ENCODE data around the gene ATP2B3. TPM values are rescaled to one million over a fixed set of nuclear protein-coding genes. Genes with fewer than 3 reads are reported as not detected.

Gene ATP2B3
- total RNA-seq, 4 donors from 2014 or later = 0.09 to 3.5 TPM; not detected in 2

DNA sequence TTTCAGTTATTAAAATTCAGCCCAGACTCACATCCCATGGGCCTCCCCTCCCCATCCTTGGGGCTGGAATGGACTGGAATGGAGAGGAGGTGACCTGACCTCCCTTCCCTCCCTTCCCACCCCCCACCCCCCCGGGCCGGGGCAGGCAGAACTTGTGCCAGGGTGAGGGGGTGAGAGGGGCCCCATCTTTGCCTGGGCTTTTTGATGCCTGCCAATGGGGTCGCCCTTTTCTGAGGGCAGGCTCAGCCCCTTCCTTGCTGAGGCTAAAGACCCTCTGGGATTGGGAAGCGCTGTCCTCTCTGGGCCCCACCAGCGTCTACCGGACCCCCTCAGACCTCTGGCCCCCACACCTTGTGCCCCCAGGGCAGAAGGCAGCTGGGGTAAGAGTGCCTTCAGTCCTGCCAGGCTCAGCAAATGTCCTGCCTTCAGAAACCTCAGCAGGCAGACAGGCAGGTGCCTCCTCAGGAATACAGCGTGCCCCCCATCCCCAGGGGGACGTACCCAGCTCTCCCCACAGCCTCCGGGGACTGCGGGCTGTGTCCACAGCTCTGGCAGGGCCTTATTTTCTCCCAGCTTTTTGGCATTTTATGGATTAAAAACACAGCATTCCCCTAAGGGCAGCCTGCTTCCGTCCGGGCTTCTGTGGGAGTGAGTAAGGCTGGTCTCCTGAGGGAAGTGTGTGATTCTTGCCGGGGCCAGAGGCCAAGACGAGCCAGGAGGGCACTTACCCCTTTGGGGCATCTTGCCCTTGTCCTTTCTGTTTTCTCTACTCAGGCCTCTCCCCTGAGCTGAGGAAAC, 94.1 kb downstream of the ATP2B3 start:
- Histone ChIP-seq H3K27me3 (no peaks in the 10 kb centered on the region), H3K4me3 (no peak overlapping the region), H3K4me1 (peaks cover 0 to 4% of the 10 kb centered on the region in 2 donors), H3K9me3 (no peaks in the 10 kb centered on the region), H3K36me3 (no peaks in the 10 kb centered on the region), H3K27ac (no peak overlapping the region)
- DNase-seq = peak in 1 of 2 donors; percentile 7
- intact Hi-C loops (cut with DNase I; ENCODE audit: low total_unique reads) = no loop called here
- no peak for TF ChIP-seq POLR2A (IDR thresholded peaks at IDR 0.05)
- TF ChIP-seq, protein P1, sequence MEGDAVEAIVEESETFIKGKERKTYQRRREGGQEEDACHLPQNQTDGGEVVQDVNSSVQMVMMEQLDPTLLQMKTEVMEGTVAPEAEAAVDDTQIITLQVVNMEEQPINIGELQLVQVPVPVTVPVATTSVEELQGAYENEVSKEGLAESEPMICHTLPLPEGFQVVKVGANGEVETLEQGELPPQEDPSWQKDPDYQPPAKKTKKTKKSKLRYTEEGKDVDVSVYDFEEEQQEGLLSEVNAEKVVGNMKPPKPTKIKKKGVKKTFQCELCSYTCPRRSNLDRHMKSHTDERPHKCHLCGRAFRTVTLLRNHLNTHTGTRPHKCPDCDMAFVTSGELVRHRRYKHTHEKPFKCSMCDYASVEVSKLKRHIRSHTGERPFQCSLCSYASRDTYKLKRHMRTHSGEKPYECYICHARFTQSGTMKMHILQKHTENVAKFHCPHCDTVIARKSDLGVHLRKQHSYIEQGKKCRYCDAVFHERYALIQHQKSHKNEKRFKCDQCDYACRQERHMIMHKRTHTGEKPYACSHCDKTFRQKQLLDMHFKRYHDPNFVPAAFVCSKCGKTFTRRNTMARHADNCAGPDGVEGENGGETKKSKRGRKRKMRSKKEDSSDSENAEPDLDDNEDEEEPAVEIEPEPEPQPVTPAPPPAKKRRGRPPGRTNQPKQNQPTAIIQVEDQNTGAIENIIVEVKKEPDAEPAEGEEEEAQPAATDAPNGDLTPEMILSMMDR (IDR thresholded peaks at IDR 0.05) = no peak

GRCh38 chrX:153612413-153612812, 95.0 kb downstream of the ATP2B3 start:
- Histone ChIP-seq H3K36me3 (no peaks in the 10 kb centered on the region), H3K4me3 (no peak overlapping the region), H3K4me1 (peaks cover 0 to 4% of the 10 kb centered on the region in 2 donors), H3K9me3 (no peaks in the 10 kb centered on the region), H3K27ac (no peak overlapping the region), H3K27me3 (no peaks in the 10 kb centered on the region)
- intact Hi-C loops (cut with DNase I; ENCODE audit: low total_unique reads) = no loop called here
- DNase-seq = no peak
- TF ChIP-seq, protein P1 (IDR thresholded peaks at IDR 0.05) = no peak
- TF ChIP-seq POLR2A (IDR thresholded peaks at IDR 0.05) = no peak

DNA sequence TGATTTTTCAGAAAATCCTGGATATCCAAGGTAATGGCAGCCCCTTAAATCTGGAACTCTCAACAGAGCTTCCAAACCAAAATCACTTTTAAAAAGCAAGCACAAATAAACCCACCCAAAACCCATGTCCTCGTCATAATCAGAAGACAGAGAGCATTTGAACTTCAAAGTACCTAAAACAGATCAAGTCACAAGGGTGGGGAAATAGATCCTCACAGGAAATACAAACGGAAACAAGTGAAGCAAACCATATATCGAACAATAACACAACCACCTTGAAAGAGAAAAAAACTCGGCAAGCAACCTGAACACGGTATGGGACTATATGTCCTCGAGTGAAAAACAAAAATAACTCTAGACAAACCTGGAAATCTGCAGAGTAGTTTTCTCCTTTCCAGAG, 97.4 kb downstream of the ATP2B3 start:
- Histone ChIP-seq H3K36me3 (no peaks in the 10 kb centered on the region), H3K27ac (no peak overlapping the region), H3K4me1 (no peaks in the 10 kb centered on the region), H3K9me3 (no peaks in the 10 kb centered on the region), H3K4me3 (no peak overlapping the region), H3K27me3 (no peaks in the 10 kb centered on the region)
- no peak for TF ChIP-seq POLR2A (IDR thresholded peaks at IDR 0.05)
- TF ChIP-seq, protein P1 (IDR thresholded peaks at IDR 0.05) = no peak
- DNase-seq = no peak
- intact Hi-C loops (cut with DNase I; ENCODE audit: low total_unique reads) = no loop called here

- no peak overlapping the region for H3K27ac ChIP-seq
- DNase-seq = no peak
- no peaks in the 10 kb centered on the region for H3K4me1 ChIP-seq
- no peaks in the 10 kb centered on the region for H3K27me3 ChIP-seq
- TF ChIP-seq, protein P1 (IDR thresholded peaks at IDR 0.05) = no peak
- TF ChIP-seq POLR2A (IDR thresholded peaks at IDR 0.05) = no peak
- H3K9me3 ChIP-seq = no peaks in the 10 kb centered on the region
- H3K36me3 ChIP-seq = no peaks in the 10 kb centered on the region
- no peak overlapping the region for H3K4me3 ChIP-seq
- intact Hi-C loops (cut with DNase I; ENCODE audit: low total_unique reads) = no loop called here
Measured at GRCh38 chrX:153620576-153620975, 103.1 kb downstream of the ATP2B3 start.

GRCh38 chrX:153621949-153622598, 104.6 kb downstream of the ATP2B3 start:
- Histone ChIP-seq H3K4me3 (no peak overlapping the region), H3K4me1 (no peaks in the 10 kb centered on the region), H3K27me3 (no peaks in the 10 kb centered on the region), H3K27ac (no peak overlapping the region), H3K9me3 (no peaks in the 10 kb centered on the region), H3K36me3 (no peaks in the 10 kb centered on the region)
- intact Hi-C loops (cut with DNase I; ENCODE audit: low total_unique reads) = no loop called here
- TF ChIP-seq, protein P1 (IDR thresholded peaks at IDR 0.05) = no peak
- no peak for TF ChIP-seq POLR2A (IDR thresholded peaks at IDR 0.05)
- DNase-seq = peak in 1 of 2 donors; percentile 5
